ENCODE measurements around the gene OR4N5. TPM values are rescaled to one million over a fixed set of nuclear protein-coding genes. Genes with fewer than 3 reads are reported as not detected.

The OR4N5 gene
- total and polyA plus RNA-seq, 2 of the 8 experiments (the other 6 are each of a cell fraction or from before 2014, with no cell fraction given): not detected

GRCh38 chr14:20093442-20093841 lies 45.2 kb upstream of the OR4N5 start:
- Histone ChIP-seq H3K4me1 (replicated peaks in 1 of 4; ENCODE audit: control insufficient read depth in 3 of 4, insufficient read depth in 4 of 4, low read length in 3 of 4) (no peaks in the 10 kb centered on the region), H3K56ac (replicated peaks; ENCODE audit: insufficient read length, low read depth, low read length) (no peak overlapping the region), H4K8ac (ENCODE audit: extremely low read depth, insufficient read depth, low read length) (no peak overlapping the region), H2BK20ac (ENCODE audit: low read length) (no peak overlapping the region), H3K36me3 (ENCODE audit: control insufficient read depth in 2 of 4, insufficient read depth in 4 of 4, low read length in 3 of 4) (no peaks in the 10 kb centered on the region; a peak in 1 of 8 replicates), H2BK12ac (ENCODE audit: low read depth, low read length) (no peak overlapping the region), H3K4me2 (ENCODE audit: insufficient read depth in 1 of 2, low read depth in 2 of 2, low read length in 2 of 2) (no peak overlapping the region), H3K4me3 (ENCODE audit: extremely low read depth in 1 of 4, insufficient read depth in 2 of 4, low read depth in 3 of 4, low read length in 4 of 4) (no peak overlapping the region), H2AK5ac (ENCODE audit: low read depth, low read length) (no peak overlapping the region), H3K23ac (ENCODE audit: insufficient read length) (no peak overlapping the region), H2BK15ac (ENCODE audit: low read length) (no peak overlapping the region), H3K4ac (replicated peaks; ENCODE audit: insufficient read length, low read depth, low read length) (no peak overlapping the region), H3K27ac (ENCODE audit: low read depth, low read length) (no peak overlapping the region), H3K27me3 (replicated peaks in 1 of 4; ENCODE audit: control insufficient read depth in 3 of 4, extremely low read depth in 1 of 4, insufficient read depth in 3 of 4, low read length in 3 of 4) (no peaks in the 10 kb centered on the region), H3K79me1 (ENCODE audit: low read depth, low read length) (no peaks in the 10 kb centered on the region), H3K9ac (replicated peaks in 1 of 4; ENCODE audit: extremely low read depth in 1 of 4, low read depth in 3 of 4, low read length in 3 of 4) (no peak overlapping the region), H3K18ac (ENCODE audit: extremely low read depth, low read length) (no peak overlapping the region), H2AFZ (ENCODE audit: low read length) (no peak overlapping the region), H3K14ac (ENCODE audit: insufficient read length) (no peak overlapping the region), H2BK5ac (ENCODE audit: low read depth, low read length) (no peak overlapping the region), H2BK120ac (replicated peaks; ENCODE audit: low read depth, low read length) (no peak overlapping the region), H4K5ac (ENCODE audit: insufficient read length, low read depth, low read length) (no peak overlapping the region), H3K9me3 (ENCODE audit: insufficient read depth in 2 of 2, low read depth in 1 of 2, low read length in 1 of 2) (peaks cover 30 to 35% of the 10 kb centered on the region in 2 experiments), H3K23me2 (ENCODE audit: low read depth, low read length) (no peaks in the 10 kb centered on the region; the same call in 1 of the 2 replicates), H3K79me2 (ENCODE audit: control insufficient read depth in 1 of 2, insufficient read depth in 2 of 2, low read length in 2 of 2) (no peaks in the 10 kb centered on the region), H4K20me1 (replicated peaks in 1 of 2; ENCODE audit: control insufficient read depth in 1 of 2, insufficient read depth in 2 of 2, low read length in 2 of 2) (no peaks in the 10 kb centered on the region), H4K91ac (replicated peaks; ENCODE audit: insufficient read length, low read length) (no peak overlapping the region)
- CTCF ChIA-PET (ENCODE audit: partially characterized antibody): no interaction called here
- TF ChIP-seq EP300 (IDR thresholded peaks at IDR 0.05; ENCODE audit: borderline replicate concordance in 1 of 2, low read depth in 2 of 2, low read length in 2 of 2): no peak
- no peak for TF ChIP-seq KDM5A (IDR thresholded peaks at IDR 0.05; ENCODE audit: low read length)
- no peak for TF ChIP-seq PHF8 (conservative IDR thresholded peaks at IDR 0.05; ENCODE audit: low read depth, low read length)
- no peak for TF ChIP-seq NANOG (IDR thresholded peaks at IDR 0.05; ENCODE audit: insufficient read depth, low read depth, low read length, poor library complexity, severe bottlenecking)
- no peak for TF ChIP-seq MAX (IDR thresholded peaks at IDR 0.05)
- no peak for TF ChIP-seq E2F6 (IDR thresholded peaks at IDR 0.05)
- no peak for TF ChIP-seq SAP30 (IDR thresholded peaks at IDR 0.05; ENCODE audit: insufficient read depth, insufficient replicate concordance, low read length)
- no peak for TF ChIP-seq BACH1 (IDR thresholded peaks at IDR 0.05; ENCODE audit: low read length)
- no peak for TF ChIP-seq TCF12 (IDR thresholded peaks at IDR 0.05; ENCODE audit: low read depth, low read length)
- DNase-seq (ENCODE audit: low read depth in 1 of 2, low spot score in 2 of 2) (no peak), FAIRE-seq (no peak)
- WGBS, 2 experiments (ENCODE audit: extremely low coverage in 1 of 2, insufficient coverage in 1 of 2, insufficient read length in 1 of 2, insufficient replicate concordance in 2 of 2, low coverage in 1 of 2, low lambda C conversion rate in 2 of 2, missing lambda C conversion rate in 1 of 2): 54% methylated on average over 4 of the region's 4 CpGs; no CpG with 5 or more reads in 1 of the 2 experiments
- POLR2A ChIA-PET (ENCODE audit: partially characterized antibody): no interaction called here
